HG03064 (cell line): ENCODE data around the gene ERBB4.
"Not testable (repeated sequence)": the region's sequence is repeated elsewhere in the genome, so short reads cannot be mapped to it uniquely, and the experiment has no call there.

Experiments
- ATAC-seq: cut with Tn5 transposase; IDR thresholded peaks from one replicate; pipeline ENCODE4 v1.9.1; 2021; ENCODE audit warnings: low read depth; ENCODE audit not compliant: unreplicated experiment

The ERBB4 gene

DNA sequence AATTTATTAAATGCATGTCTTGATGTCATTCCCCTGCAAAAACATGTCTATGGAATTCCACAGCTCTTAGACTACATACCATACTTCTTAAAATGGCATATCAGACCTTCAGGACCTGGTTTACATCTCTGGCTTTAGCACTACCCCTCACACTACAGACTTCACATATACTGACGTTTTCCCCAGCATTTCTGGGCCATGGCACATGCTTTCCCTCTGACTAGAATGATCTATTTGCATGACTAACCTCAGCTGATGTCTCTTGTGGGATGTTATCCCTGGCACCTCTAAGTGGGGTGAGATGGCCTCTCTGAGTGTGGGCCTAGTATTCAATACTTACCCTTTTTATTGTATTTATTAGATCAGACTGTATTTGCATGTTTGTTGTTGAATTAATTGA lies 381.6 kb downstream of the ERBB4 start:
- ATAC-seq, result no peak

- ATAC-seq, result no peak
Measured at GRCh38 chr2:212156088-212156487, 382.5 kb downstream of the ERBB4 start.

DNA sequence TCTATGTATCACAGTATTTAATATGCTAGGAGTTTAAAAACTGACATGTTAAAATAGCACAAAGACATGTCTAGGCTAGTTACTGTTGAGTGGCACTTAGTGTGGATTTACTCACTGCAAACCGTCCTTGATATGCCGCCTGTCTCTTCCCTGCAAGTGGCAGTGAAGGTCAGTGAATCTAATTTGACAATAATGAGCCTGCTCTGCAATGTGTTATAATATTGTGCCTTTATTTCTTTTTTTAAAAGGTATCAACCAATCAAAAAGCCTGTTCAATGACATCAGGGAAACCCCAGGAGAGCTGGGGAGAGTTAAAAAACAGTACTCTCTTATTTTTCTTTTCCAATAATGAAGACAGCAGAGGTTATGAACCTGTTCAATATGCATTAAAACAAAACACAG lies 384.1 kb downstream of the ERBB4 start:
- ATAC-seq, result no peak

DNA sequence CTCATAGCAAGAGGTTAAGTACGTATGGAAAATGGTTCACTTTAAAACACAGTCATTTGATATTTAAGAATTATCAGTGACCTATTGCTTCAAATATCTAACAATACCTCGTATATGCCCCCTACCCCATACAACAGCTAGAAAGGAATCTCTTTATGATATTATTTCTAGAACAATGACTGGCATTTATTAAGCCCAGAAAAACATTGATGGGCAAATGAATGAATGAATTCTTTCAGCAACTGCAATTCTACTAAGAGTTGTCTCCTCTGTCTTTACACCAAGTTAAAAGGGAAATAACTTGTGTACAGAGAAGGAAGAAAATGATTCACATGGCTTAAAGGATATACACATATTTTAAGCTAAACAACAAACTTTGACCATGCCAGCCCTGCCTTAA lies 384.7 kb downstream of the ERBB4 start:
- no peak for ATAC-seq

DNA sequence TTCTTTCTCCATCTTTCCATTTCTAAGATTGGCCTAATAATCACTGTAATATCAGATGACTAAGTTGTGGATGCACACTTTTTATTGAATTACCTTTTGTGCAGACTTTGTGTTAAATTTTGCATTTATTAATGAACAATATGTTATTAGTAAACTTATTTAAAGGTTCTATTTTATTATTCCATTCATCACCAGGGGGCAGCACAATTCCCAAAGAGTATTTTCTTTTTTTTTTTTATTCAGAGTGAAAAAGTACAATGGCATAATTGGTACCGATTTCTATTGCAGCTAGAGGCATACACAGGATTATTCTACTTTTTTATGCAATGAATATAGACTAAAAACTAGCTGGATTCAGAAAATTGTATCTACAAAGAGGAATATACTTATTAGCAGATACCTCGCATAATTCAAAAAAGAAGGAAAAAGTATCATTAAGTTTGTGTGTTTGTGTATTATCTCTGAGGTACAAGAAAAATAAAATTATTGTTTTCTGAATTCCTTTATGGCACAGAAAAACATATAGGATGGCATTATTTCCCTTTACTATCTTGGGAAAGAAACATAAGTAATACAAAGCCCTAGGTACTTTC lies 390.6 kb downstream of the ERBB4 start:
- no peak for ATAC-seq

DNA sequence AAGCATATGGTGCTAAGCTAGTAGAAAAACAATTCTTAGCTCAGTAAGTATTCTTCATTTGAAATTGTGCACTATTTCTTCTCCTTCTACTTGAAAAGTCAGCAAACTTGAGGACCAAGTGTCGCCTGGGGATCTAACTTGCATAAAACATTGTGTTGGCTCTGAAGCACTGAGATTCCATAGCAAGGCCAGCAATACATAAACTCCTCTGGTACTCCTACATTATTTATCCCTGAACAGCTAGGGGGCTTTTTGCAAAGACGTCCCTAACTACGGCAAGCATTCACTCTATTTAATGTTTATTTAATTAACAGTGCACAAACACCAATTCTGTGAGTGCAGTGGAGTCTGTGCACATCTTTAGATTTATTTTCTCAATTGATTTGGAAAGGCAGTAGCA lies 392.2 kb downstream of the ERBB4 start:
- no peak for ATAC-seq

DNA sequence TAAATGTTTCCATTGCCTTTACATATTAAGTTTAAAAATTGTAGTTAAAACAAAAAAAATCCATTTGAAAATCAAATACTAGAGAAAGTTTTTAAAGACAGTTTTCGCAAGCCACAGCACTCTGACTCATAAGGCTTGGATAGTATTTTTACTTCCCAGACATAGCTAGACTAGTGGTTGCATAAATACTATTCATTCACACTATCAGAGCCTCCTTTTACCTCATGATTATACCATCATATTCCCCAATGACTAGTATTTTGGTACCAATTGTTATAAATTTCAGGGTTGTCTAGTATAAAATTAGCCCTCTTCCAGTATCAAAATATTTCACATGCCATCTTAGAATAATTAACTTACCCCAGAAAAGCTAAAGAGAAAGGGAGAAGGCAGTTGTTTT lies 393.5 kb downstream of the ERBB4 start:
- no peak for ATAC-seq

GRCh38 chr2:212142631-212143030 lies 396.0 kb downstream of the ERBB4 start:
- no peak for ATAC-seq

- no peak for ATAC-seq
Measured at GRCh38 chr2:212141499-212141898, 397.1 kb downstream of the ERBB4 start.

DNA sequence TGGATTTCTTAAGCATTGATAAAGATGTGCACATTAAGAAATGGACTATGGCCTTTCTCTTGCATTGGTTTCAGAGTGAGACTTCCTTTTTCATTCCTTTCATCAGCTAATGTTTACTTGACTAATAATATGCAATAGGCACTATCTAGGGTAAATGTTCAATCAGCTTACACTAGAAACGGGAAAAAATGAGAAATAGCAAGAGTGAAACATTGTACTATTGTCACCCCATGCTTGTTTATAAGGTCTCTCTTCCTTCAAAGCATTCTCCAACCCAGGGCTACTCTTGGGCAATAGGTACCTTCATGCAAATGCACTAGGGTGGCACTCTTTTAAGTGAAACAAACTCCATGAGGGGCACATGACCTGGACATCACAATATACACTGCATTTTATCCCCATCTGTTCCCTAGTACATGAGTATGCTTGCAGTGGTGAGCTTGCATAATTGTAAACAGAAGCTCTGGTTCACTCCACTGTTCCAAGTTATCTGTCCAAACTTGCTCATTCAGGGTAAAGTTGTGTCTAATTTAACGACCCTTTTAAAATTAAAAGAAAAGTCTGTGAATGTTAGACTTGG lies 402.3 kb downstream of the ERBB4 start:
- no peak for ATAC-seq

DNA sequence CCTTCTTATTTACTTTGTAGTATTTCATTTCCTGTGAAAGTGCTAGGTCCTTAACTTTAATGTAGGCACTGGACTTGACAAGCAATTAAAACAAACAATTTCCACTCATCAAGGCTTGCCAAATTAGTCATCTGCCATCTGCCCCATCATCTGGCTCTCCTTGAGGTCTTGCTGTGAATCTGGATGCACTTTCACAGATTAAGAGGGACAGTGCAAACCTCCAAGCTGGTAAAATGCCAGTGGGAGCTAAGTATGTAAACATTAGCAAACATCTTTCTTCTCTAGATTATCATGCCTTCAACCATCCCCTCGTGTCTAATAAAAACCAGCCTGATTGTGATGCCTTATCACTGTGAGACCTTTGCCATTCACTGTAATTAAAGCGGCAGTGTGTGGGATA lies 402.9 kb downstream of the ERBB4 start:
- ATAC-seq, result no peak

DNA sequence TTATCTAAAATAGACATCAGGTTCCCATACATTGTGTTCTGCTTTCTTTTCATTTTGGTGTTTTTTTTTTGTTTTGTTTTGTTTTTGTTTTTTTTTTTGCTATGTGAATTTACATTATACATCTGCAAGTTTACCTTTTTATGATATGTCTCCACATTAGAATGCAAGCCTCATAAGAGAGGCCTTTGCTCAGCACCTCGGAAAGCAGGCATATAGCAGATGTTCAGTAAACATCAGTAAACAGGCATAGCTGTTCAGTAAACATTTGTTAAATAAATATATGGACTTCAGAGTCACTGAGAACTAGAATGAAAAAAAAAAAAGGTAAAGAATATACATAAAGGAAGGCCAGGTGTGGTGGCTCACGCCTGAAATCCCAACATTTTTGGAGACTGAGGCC lies 405.3 kb downstream of the ERBB4 start:
- ATAC-seq, result no peak

DNA sequence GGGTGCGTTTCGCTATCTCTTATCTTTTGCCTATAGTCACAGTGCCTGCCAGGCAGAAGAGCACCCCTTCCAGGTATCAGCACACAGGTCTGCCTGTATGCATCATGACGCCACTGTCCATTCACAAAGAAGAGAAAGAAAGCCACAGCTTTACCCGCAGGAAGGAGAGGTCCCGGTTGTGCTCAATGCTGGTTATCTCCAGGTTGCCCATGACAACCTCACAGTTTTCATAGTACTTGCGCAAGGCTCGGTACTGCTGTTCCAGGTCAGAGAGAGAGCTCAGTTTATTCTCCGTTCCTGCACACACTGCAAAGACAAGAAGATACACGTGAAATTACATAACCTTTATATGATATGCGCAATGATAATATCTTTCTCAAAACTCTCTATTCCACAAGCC lies 414.0 kb downstream of the ERBB4 start:
- no peak for ATAC-seq

- ATAC-seq, result no peak
Measured at GRCh38 chr2:212119591-212119990, 419.0 kb downstream of the ERBB4 start.

GRCh38 chr2:212117926-212118325 lies 420.7 kb downstream of the ERBB4 start:
- ATAC-seq, result no peak

- no peak for ATAC-seq
Measured at GRCh38 chr2:212114489-212114888, 424.1 kb downstream of the ERBB4 start.

- ATAC-seq, result no peak
Measured at GRCh38 chr2:212112401-212112800, 426.2 kb downstream of the ERBB4 start.

DNA sequence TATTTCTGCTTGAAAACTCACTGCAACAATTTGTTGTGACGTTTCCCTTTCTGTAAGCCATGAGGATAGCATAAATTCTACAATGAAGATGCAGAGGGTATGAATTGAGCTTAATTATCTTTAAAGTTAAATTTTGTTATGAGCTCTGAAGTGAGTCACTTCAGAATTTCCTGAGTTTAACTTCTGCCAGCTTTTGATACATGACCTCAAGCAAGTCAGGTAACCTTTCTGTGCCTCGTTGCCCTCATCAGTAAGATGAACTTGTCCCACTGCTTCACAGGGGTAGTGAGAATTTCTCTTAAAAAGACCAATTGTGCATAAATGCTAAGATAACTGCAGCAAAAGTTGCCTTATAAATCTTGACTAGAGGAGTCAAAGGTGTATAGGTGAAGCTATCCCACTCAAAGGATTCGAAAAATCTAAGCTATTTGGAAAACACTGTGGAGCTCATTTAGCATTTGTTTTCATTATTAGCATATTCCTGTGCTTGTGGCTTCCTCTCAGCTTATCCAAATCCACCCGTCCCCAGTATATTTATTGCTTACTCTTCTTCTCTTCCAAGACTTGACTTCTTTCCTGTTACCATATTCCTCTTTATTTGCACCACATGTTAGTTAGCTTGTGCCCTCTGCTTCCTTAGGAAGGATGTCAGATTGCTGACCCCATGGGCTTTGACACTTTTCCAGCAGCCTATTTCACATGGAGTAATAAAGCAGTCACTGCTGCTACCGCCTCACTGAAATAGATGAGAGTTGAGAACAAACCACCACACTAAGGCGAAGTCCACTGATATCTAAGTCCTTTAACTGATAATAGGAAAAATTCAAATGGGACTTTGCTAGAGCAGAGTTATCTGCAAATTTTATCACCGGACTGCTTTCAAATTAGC lies 428.6 kb downstream of the ERBB4 start:
- no peak for ATAC-seq

GRCh38 chr2:212109217-212109616 lies 429.4 kb downstream of the ERBB4 start:
- no peak for ATAC-seq

DNA sequence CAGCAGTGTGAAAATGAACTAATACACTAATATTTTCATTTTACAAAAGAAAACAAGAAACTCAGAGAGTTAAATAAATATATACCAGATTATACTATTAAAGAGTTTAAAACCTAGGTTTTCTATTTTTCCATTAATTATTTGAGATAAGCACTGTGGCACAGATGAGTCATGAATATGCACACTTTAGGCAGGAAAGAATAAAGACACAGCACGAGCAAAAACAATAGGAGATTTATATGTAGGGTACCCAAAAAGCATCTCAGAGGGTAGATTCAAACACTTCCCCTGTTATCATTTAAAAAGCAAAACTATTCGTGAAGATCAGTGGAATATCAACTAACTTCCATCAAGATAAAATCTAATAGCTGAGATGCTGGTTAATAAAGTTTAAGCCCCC lies 430.6 kb downstream of the ERBB4 start:
- ATAC-seq, result no peak

- ATAC-seq, result no peak
Measured at GRCh38 chr2:212107014-212107413, 431.6 kb downstream of the ERBB4 start.

GRCh38 chr2:212106536-212106935 lies 432.1 kb downstream of the ERBB4 start:
- not testable (repeated sequence) for ATAC-seq
